Liver (tissue), 9 donors: ENCODE measurements around the gene SLC6A5. TPM values are rescaled to one million over a fixed set of nuclear protein-coding genes. Genes with fewer than 3 reads are reported as not detected.

Source experiments
- DNase-seq: peaks from one replicate; pipeline ENCODE4 v3.0.0-alpha.2; 2017; ENCODE audit warnings: low spot score
- H3K27ac ChIP-seq, 2 donors: one replicate each; pipeline ENCODE4 v1.7.0; 2013; ENCODE audit warnings: inconsistent platforms in 2 of 2, low read length in 2 of 2, control low read depth in 1 of 2, low read depth in 1 of 2, mild to moderate bottlenecking in 1 of 2
- H3K27me3 ChIP-seq, 4 donors: one replicate each; pipeline versions ENCODE4 v1.6.1 to v1.7.0; 2013; ENCODE audit warnings: low read length in 3 of 4, inconsistent platforms in 1 of 4, mild to moderate bottlenecking in 1 of 4, moderate library complexity in 1 of 4; ENCODE audit not compliant: control insufficient read depth in 4 of 4, insufficient read depth in 4 of 4
- H3K36me3 ChIP-seq, 4 donors: one replicate each; pipeline versions ENCODE4 v1.6.1 to v1.7.0; 2013; ENCODE audit warnings: low read length in 3 of 4, mild to moderate bottlenecking in 3 of 4, low read depth in 1 of 4, moderate library complexity in 1 of 4; ENCODE audit not compliant: control insufficient read depth in 4 of 4, insufficient read depth in 3 of 4
- H3K4me1 ChIP-seq, 4 donors: one replicate each; pipeline versions ENCODE4 v1.6.1 to v1.7.0; 2013; ENCODE audit warnings: low read length in 3 of 4, mild to moderate bottlenecking in 3 of 4, moderate library complexity in 1 of 4; ENCODE audit not compliant: control insufficient read depth in 4 of 4, insufficient read depth in 4 of 4
- H3K4me3 ChIP-seq, 3 donors: one replicate each; pipeline versions ENCODE4 v1.6.1 to v1.7.0; 2013; ENCODE audit warnings: low read length in 3 of 3, control low read depth in 1 of 3, low read depth in 1 of 3, mild to moderate bottlenecking in 1 of 3
- H3K9ac ChIP-seq, 2 donors: one replicate each; pipeline ENCODE4 v1.7.0; 2013; ENCODE audit warnings: low read length in 2 of 2, mild to moderate bottlenecking in 2 of 2, moderate library complexity in 2 of 2, control low read depth in 1 of 2, low read depth in 1 of 2
- H3K9me3 ChIP-seq, 4 donors: one replicate each; pipeline versions ENCODE4 v1.6.1 to v1.7.0; 2013; ENCODE audit warnings: low read length in 3 of 4; ENCODE audit not compliant: control insufficient read depth in 4 of 4
- CTCF ChIP-seq: fragments of 150-350 bp; IDR thresholded peaks from 2 replicates; pipeline ENCODE4 v1.5.1; 2017; ENCODE audit warnings: improper control_type of control experiment, low read depth, low read length; ENCODE audit not compliant: missing input control
- FOXA1 ChIP-seq: IDR thresholded peaks from 2 replicates; pipeline ENCODE4 v1.6.1; 2016; ENCODE audit warnings: antibody characterized with exemption
- HNF4A ChIP-seq, 2 donors: conservative IDR thresholded peaks; 2 replicates each; pipeline ENCODE4 v1.6.1; 2016; ENCODE audit warnings: antibody characterized with exemption in 2 of 2, mild to moderate bottlenecking in 2 of 2
- HNF4G ChIP-seq: IDR thresholded peaks from 2 replicates; pipeline ENCODE4 v1.6.1; 2016; ENCODE audit warnings: antibody characterized with exemption
- MAX ChIP-seq: IDR thresholded peaks from 2 replicates; pipeline ENCODE4 v1.6.1; 2016; ENCODE audit warnings: antibody characterized with exemption
- NR2F2 ChIP-seq: IDR thresholded peaks from 2 replicates; pipeline ENCODE4 v1.6.1; 2016; ENCODE audit warnings: antibody characterized with exemption
- RAD21 ChIP-seq, 2 donors: IDR thresholded peaks; 2 replicates each; pipeline ENCODE4 v1.6.1; 2016; ENCODE audit warnings: antibody characterized with exemption in 2 of 2, mild to moderate bottlenecking in 2 of 2
- REST ChIP-seq: IDR thresholded peaks from 2 replicates; pipeline ENCODE4 v1.6.1; 2016; ENCODE audit warnings: antibody characterized with exemption, mild to moderate bottlenecking
- SP1 ChIP-seq: IDR thresholded peaks from 2 replicates; pipeline ENCODE4 v1.6.1; 2018; ENCODE audit warnings: antibody characterized with exemption, mild to moderate bottlenecking
- TAF1 ChIP-seq: conservative IDR thresholded peaks from 2 replicates; pipeline ENCODE4 v1.6.1; 2016; ENCODE audit warnings: antibody characterized with exemption, mild to moderate bottlenecking
- WGBS: extraction: QIAGEN DNeasy Blood & Tissue Kit; methylation state at CpG from one replicate; pipeline ENCODE4 v1.1.7; 2013; 5-methylcytosine and 5-hydroxymethylcytosine counted together
- polyA plus RNA-seq, 2 donors: library from polyadenylated mRNA; stranded (reverse) in 1 of 2; unstranded in 1 of 2; fragments of 200-250 nt in 1 of 2; fragments of >200 nt in 1 of 2; fragmentation: Nextera tagmentation in 1 of 2; extraction: Ambion mirVana in 1 of 2; gene quantifications; one replicate each; pipeline versions ENCODE4 v1.2.1 to v1.2.3, GENCODE V29; 2013 to 2015
- total RNA-seq, 2 donors: library from RNA; depleted of rRNA; stranded (reverse); fragments of >200 nt; gene quantifications; one replicate each; pipeline ENCODE4 v1.2.3, GENCODE V29; 2014
- donor health status: healthy.
- donor health status: healthy.
- donor health status: healthy.
- donor health status: healthy.
- donor health status: healthy.

Gene SLC6A5
- total and polyA plus RNA-seq, 4 donors, result not detected

- TF ChIP-seq CTCF, result no peak
Measured at GRCh38 chr11:20601221-20601914, 2.0 kb downstream of the SLC6A5 start (continued).

GRCh38 chr11:20604295-20604803 is 4.9 kb downstream of the SLC6A5 start:
- H3K9me3 ChIP-seq, result no peaks in the 10 kb centered on the region
- H3K4me1 ChIP-seq, result peaks cover 0 to 7% (median 1%) of the 10 kb centered on the region in 4 donors
- H3K9ac ChIP-seq, result no peak overlapping the region
- H3K27me3 ChIP-seq, result peaks cover 4 to 13% (median 8%) of the 10 kb centered on the region in 4 donors
- no peak overlapping the region for H3K27ac ChIP-seq
- DNase-seq, result no peak
- no peak overlapping the region for H3K4me3 ChIP-seq
- TF ChIP-seq FOXA1 (no peak), REST (no peak), TAF1 (no peak), RAD21 (IDR thresholded peaks at IDR 0.05) (no peak), HNF4A (conservative IDR thresholded peaks at IDR 0.05) (no peak), NR2F2 (no peak), HNF4G (no peak), CTCF (no peak), MAX (no peak), SP1 (no peak)
- 7% methylated on average over 25 of the region's 25 CpGs for WGBS
- no peaks in the 10 kb centered on the region for H3K36me3 ChIP-seq
